Esophagus squamous epithelium (tissue), 4 donors: ENCODE measurements around the gene GLP2R.

Source experiments
- POLR2A ChIP-seq, 4 donors: fragments of 450-650 bp; IDR thresholded peaks; one replicate each; pipeline ENCODE4 v1.6.1; 2017; ENCODE audit warnings: antibody characterized with exemption in 4 of 4, mild to moderate bottlenecking in 4 of 4, moderate library complexity in 3 of 4
- TF ChIP-seq, protein P1 (sequence below), 6 experiments: fragments of 450-650 bp in 4 of 6; fragments of 200-600 bp in 2 of 6; sonication (generic) in 2 of 6; IDR thresholded peaks; one replicate each; pipeline ENCODE4 v1.5.1; 2016 to 2019; ENCODE audit warnings: antibody characterized with exemption in 6 of 6, mild to moderate bottlenecking in 4 of 6, moderate library complexity in 4 of 6

DNA sequence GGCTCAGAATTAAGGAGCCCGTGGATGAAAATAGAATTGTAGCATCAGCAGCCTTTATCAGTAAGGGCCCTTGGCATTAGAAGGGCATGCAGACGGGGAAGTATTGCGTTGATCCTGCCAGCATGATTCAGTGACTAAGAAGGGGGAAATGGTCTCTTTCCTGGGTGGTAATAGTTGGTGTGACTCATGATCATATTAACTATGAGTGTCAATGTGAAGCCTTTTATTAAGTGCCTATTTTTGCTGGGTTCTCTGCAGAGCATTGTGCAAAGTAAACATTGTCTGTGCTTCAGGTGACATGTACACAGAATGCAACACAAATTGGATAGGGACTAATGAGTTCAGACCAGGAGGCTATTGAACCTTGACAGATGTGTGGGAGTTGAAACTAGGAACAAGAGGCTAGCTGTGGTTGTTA is 54.9 kb downstream of the GLP2R start:
- no peak for TF ChIP-seq POLR2A (IDR thresholded peaks at IDR 0.05)
- TF ChIP-seq, protein P1, sequence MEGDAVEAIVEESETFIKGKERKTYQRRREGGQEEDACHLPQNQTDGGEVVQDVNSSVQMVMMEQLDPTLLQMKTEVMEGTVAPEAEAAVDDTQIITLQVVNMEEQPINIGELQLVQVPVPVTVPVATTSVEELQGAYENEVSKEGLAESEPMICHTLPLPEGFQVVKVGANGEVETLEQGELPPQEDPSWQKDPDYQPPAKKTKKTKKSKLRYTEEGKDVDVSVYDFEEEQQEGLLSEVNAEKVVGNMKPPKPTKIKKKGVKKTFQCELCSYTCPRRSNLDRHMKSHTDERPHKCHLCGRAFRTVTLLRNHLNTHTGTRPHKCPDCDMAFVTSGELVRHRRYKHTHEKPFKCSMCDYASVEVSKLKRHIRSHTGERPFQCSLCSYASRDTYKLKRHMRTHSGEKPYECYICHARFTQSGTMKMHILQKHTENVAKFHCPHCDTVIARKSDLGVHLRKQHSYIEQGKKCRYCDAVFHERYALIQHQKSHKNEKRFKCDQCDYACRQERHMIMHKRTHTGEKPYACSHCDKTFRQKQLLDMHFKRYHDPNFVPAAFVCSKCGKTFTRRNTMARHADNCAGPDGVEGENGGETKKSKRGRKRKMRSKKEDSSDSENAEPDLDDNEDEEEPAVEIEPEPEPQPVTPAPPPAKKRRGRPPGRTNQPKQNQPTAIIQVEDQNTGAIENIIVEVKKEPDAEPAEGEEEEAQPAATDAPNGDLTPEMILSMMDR (IDR thresholded peaks at IDR 0.05): no peak
